GM12878 (cell line): ENCODE measurements around the gene MTMR10. TPM values are rescaled to one million over a fixed set of nuclear protein-coding genes. Genes with fewer than 3 reads are reported as not detected.
A peak's percentile ranks its signal among the peaks of the same experiment; 100 is the strongest.

Experiments
- ATAC-seq: fragments of 200-7000 bp; cut with Tn5 transposase; 3 replicates; pipeline ENCODE4 v1.9.1; 2020; ENCODE audit warnings: mild to moderate bottlenecking, moderate library complexity
- BruUV-seq: library from RNA; stranded (reverse); fragments of 400-500 nt; replicated peaks from 2 replicates; lab custom pipeline; 2021; lab: Mats Ljungman, UMichigan
- CTCF ChIA-PET: fragments of 300-600 bp; sonication (Branson Sonifier 250); formaldehyde crosslinking; extraction: SDS; loops from one replicate; lab custom pipeline; 2021; ENCODE audit warnings: inconsistent platforms; lab: Yijun Ruan, JAX
- POLR2A ChIA-PET: fragments of 350-600 bp; formaldehyde crosslinking; extraction: SDS; loops from one replicate; lab custom pipeline; 2021; ENCODE audit warnings: inconsistent platforms; lab: Charles Lee
- RAD21 ChIA-PET: fragments of 300-600 bp; sonication (Branson Sonifier 250); formaldehyde crosslinking; loops from one replicate; lab custom pipeline; 2023; ENCODE audit warnings: antibody characterized with exemption; ENCODE audit not compliant: unreplicated experiment; lab: Charles Lee
- SMC1A ChIA-PET: fragments of 300-600 bp; sonication (Branson Sonifier 250); formaldehyde crosslinking; loops from one replicate; lab custom pipeline; 2023; ENCODE audit not compliant: unreplicated experiment, uncharacterized antibody; lab: Charles Lee
- DNase-seq: peaks from one replicate; pipeline ENCODE4 v3.0.0-alpha.2; 2011; ENCODE audit warnings: low read depth, low spot score
- FAIRE-seq: peaks from 3 replicates; lab custom pipeline; 2011; peaks lifted over from hg19 to GRCh38; lab: Jason Lieb, UNC
- H2AFZ ChIP-seq: 2 replicates; pipeline ENCODE4 v1.6.0; 2011; ENCODE audit warnings: low read depth, low read length, control low read depth; ENCODE audit not compliant: control insufficient read depth
- H3K27ac ChIP-seq: 2 replicates; pipeline ENCODE4 v1.5.1; 2011; ENCODE audit warnings: control low read depth; ENCODE audit not compliant: control insufficient read depth, insufficient read depth
- H3K27me3 ChIP-seq, 2 experiments: replicated peaks in 1 of 2; 2 replicates each; pipeline versions ENCODE4 v1.6.0 to v1.6.1; 2011; ENCODE audit warnings: low read length in 1 of 2; ENCODE audit not compliant: control insufficient read depth in 2 of 2, insufficient read depth in 2 of 2
- H3K36me3 ChIP-seq, 2 experiments: 2 replicates each; pipeline ENCODE4 v1.5.1; 2011; ENCODE audit warnings: low read length in 1 of 2; ENCODE audit not compliant: control insufficient read depth in 2 of 2, insufficient read depth in 2 of 2
- H3K4me1 ChIP-seq: 2 replicates; pipeline ENCODE4 v1.6.1; 2011; ENCODE audit warnings: mild to moderate bottlenecking, low read length, moderate library complexity, mixed read lengths; ENCODE audit not compliant: control insufficient read depth, insufficient read depth
- H3K4me2 ChIP-seq: 2 replicates; pipeline ENCODE4 v1.6.0; 2011; ENCODE audit warnings: control low read depth; ENCODE audit not compliant: control insufficient read depth, insufficient read depth
- H3K4me3 ChIP-seq: fragments of 200-600 bp; sonication (generic); 2 replicates; pipeline ENCODE4 v1.5.1; 2016
- H3K79me2 ChIP-seq: 2 replicates; pipeline ENCODE4 v1.6.0; 2011; ENCODE audit warnings: low read length; ENCODE audit not compliant: control insufficient read depth, insufficient read depth
- H3K9ac ChIP-seq: 2 replicates; pipeline ENCODE4 v1.8.0; 2011; ENCODE audit warnings: low read length, control low read depth, mixed read lengths; ENCODE audit not compliant: control insufficient read depth, insufficient read depth
- H3K9me3 ChIP-seq: replicated peaks from 3 replicates; pipeline ENCODE4 v1.5.1; 2011; ENCODE audit warnings: mild to moderate bottlenecking, low read length; ENCODE audit not compliant: control insufficient read depth, insufficient read depth
- H4K20me1 ChIP-seq: 2 replicates; pipeline ENCODE4 v1.6.0; 2011; ENCODE audit not compliant: control insufficient read depth, insufficient read depth
- CBX5 ChIP-seq: sonication (generic); IDR thresholded peaks from 2 replicates; pipeline ENCODE4 v1.6.1; 2016; ENCODE audit warnings: low read depth, moderate library complexity, mild to moderate bottlenecking, inconsistent platforms
- FOXM1 ChIP-seq: IDR thresholded peaks from 2 replicates; pipeline ENCODE4 v1.6.1; 2012; ENCODE audit warnings: low read depth, mild to moderate bottlenecking, inconsistent platforms, low read length, moderate library complexity
- IKZF1 ChIP-seq: fragments of 450-650 bp; conservative IDR thresholded peaks from 2 replicates; pipeline ENCODE4 v1.6.1; 2017; ENCODE audit warnings: antibody characterized with exemption, mild to moderate bottlenecking
- JUNB ChIP-seq: IDR thresholded peaks from 2 replicates; pipeline ENCODE4 v1.6.1; 2016; ENCODE audit warnings: antibody characterized with exemption, mild to moderate bottlenecking
- NFIC ChIP-seq: IDR thresholded peaks from 2 replicates; pipeline ENCODE4 v1.6.1; 2012; ENCODE audit warnings: low read depth, mild to moderate bottlenecking, inconsistent platforms, low read length, moderate library complexity
- NR2F1 ChIP-seq: fragments of 450-650 bp; conservative IDR thresholded peaks from 2 replicates; pipeline ENCODE4 v1.6.1; 2017; ENCODE audit warnings: mild to moderate bottlenecking
- PAX5 ChIP-seq: IDR thresholded peaks from 2 replicates; pipeline ENCODE4 v1.6.1; 2011; ENCODE audit warnings: low read depth, low read length, borderline replicate concordance
- POU2F2 ChIP-seq: IDR thresholded peaks from 3 replicates; pipeline ENCODE4 v1.6.1; 2011; ENCODE audit warnings: low read depth, mild to moderate bottlenecking, low read length, borderline replicate concordance
- RUNX3 ChIP-seq: IDR thresholded peaks from 2 replicates; pipeline ENCODE4 v1.6.1; 2012; ENCODE audit warnings: low read length, inconsistent platforms
- SREBF1 ChIP-seq: IDR thresholded peaks from 2 replicates; pipeline ENCODE4 v1.6.1; 2012; ENCODE audit warnings: mild to moderate bottlenecking, low read length
- STAT3 ChIP-seq: IDR thresholded peaks from 2 replicates; pipeline ENCODE4 v1.6.1; 2011; ENCODE audit warnings: low read depth, low read length, improper control_type of control experiment
- ZNF217 ChIP-seq: fragments of 450-650 bp; IDR thresholded peaks from 2 replicates; pipeline ENCODE4 v1.6.1; 2017; ENCODE audit warnings: antibody characterized with exemption, mild to moderate bottlenecking
- ZNF592 ChIP-seq: fragments of 450-650 bp; IDR thresholded peaks from 2 replicates; pipeline ENCODE4 v1.6.1; 2017; ENCODE audit warnings: mild to moderate bottlenecking, moderate library complexity
- WGBS: methylation state at CpG from one replicate; pipeline ENCODE4 v1.1.6; 2016; ENCODE audit warnings: low lambda C conversion rate; ENCODE audit not compliant: insufficient replicate concordance, insufficient coverage; ENCODE audit errors: missing lambda C conversion rate; 5-methylcytosine and 5-hydroxymethylcytosine counted together
- in situ Hi-C: fragments of 300-500 bp; cut with MboI; formaldehyde crosslinking; loops from 9 replicates; pipeline ENCODE4 v1.14.3; 2018; ENCODE audit warnings: mixed read lengths
- intact Hi-C: fragments of 100-400 bp; cut with micrococcal nuclease; formaldehyde crosslinking; loops from one replicate; pipeline ENCODE4 v1.14.2; 2022; ENCODE audit not compliant: unreplicated experiment
- polyA plus RNA-seq, 11 experiments: library from polyadenylated mRNA; depleted of rRNA in 4 of 11; unstranded in 6 of 11; stranded (reverse) in 5 of 11; fragments of >200 nt; fragmentation: Nextera tagmentation in 4 of 11; fragmentation: Illumina TruSeq in 1 of 11; extraction: Ambion mirVana in 4 of 11; extraction: Trizol in 1 of 11; gene quantifications; 1 replicate in 1 of 11; 2 replicates in 10 of 11; pipeline versions ENCODE4 v1.2.1 to v1.2.3, GENCODE V29; 2011 to 2016; ENCODE audit warnings: inconsistent platforms in 2 of 11, missing spikeins in 2 of 11, low read depth in 1 of 11
- total RNA-seq, 4 experiments: library from RNA; depleted of rRNA in 3 of 4; stranded (reverse); fragments of >200 nt in 3 of 4; fragmentation: Illumina TruSeq in 1 of 4; extraction: Trizol in 1 of 4; gene quantifications; 2 replicates each; pipeline versions ENCODE4 v1.2.1 to v1.2.3, GENCODE V29; 2013 to 2021

MTMR10 gene
- total and polyA plus RNA-seq, 10 of the 15 experiments (the other 5 are each of a cell fraction or from before 2014, with no cell fraction given): 1.9 to 13.6 (median 8.9) TPM

GRCh38 chr15:31005660-31006059 lies 14.2 kb upstream of the MTMR10 start:
- H3K36me3 ChIP-seq: no peaks in the 10 kb centered on the region
- H3K79me2 ChIP-seq: no peaks in the 10 kb centered on the region
- H3K27me3 ChIP-seq: no peaks in the 10 kb centered on the region
- SMC1A ChIA-PET: interaction anchor here (0.6 to 4.7 kb wide), 8 partner anchors 9 to 102 kb away, joined by 3 to 40 read pairs (median 4); partner anchors contain the start of gene FAN1
- CTCF ChIA-PET: interaction anchor here (0.6 to 2.9 kb wide), 5 partner anchors 8 to 124 kb away, joined by 3 to 12 read pairs (median 5); no protein-coding TSS in a partner anchor
- no peaks in the 10 kb centered on the region for H4K20me1 ChIP-seq
- peak; percentile 36 for ATAC-seq
- intact Hi-C loops (loop anchor here (10.0 kb wide), 1 partner anchor 319 kb away; the partner anchor contains the start of gene KLF13), in situ Hi-C loops (loop anchor here (10.0 kb wide), 1 partner anchor 329 kb away; no protein-coding TSS in a partner anchor)
- BruUV-seq: no TSS peak
- H3K4me2 ChIP-seq: peak overlapping the region; percentile 67
- H2AFZ ChIP-seq: peak overlapping the region; percentile 64
- POLR2A ChIA-PET: interaction anchor here (0.6 to 0.9 kb wide), 2 partner anchors 21 to 55 kb away, joined by 3 to 5 read pairs; no protein-coding TSS in a partner anchor
- peak; percentile 50 for DNase-seq
- H3K9me3 ChIP-seq: no peaks in the 10 kb centered on the region
- no peak overlapping the region for H3K4me3 ChIP-seq
- RAD21 ChIA-PET: interaction anchor here (1.2 to 1.6 kb wide), 5 partner anchors 8 to 483 kb away, joined by 3 to 11 read pairs (median 3); partner anchors contain the start of gene MTMR10
- H3K9ac ChIP-seq: no peak overlapping the region
- H3K4me1 ChIP-seq: peaks cover 19% of the 10 kb centered on the region
- no peak overlapping the region for H3K27ac ChIP-seq
- FAIRE-seq: peak; percentile 83
- TF ChIP-seq JUNB: peak; percentile 28; the same call in 1 of the 2 replicates
- TF ChIP-seq ZNF592: no peak
- peak; percentile 92 for TF ChIP-seq ZNF217
- TF ChIP-seq SREBF1: peak; percentile 45; the same call in 1 of the 2 replicates
- TF ChIP-seq STAT3: no peak
- no peak for TF ChIP-seq CBX5
- peak; percentile 68; the same call in 1 of the 2 replicates for TF ChIP-seq NFIC
- TF ChIP-seq POU2F2: 0 out of 3 replicates have a peak, but pooled peaks have one; percentile 46
- TF ChIP-seq RUNX3: peak; percentile 80
- TF ChIP-seq PAX5: peak; percentile 96
- TF ChIP-seq FOXM1: peak; percentile 51; the same call in 1 of the 2 replicates
- peak; percentile 41 for TF ChIP-seq NR2F1
- no peak for TF ChIP-seq IKZF1
- WGBS: 33% methylated on average over 2 of the region's 2 CpGs
